GM21360 (cell line): ENCODE measurements around the gene C1orf210.

Experiments used
- ATAC-seq: cut with Tn5 transposase; IDR thresholded peaks from one replicate; pipeline ENCODE4 v1.9.1; 2021; ENCODE audit warnings: mild to moderate bottlenecking, moderate library complexity; ENCODE audit not compliant: unreplicated experiment

C1orf210 gene

DNA sequence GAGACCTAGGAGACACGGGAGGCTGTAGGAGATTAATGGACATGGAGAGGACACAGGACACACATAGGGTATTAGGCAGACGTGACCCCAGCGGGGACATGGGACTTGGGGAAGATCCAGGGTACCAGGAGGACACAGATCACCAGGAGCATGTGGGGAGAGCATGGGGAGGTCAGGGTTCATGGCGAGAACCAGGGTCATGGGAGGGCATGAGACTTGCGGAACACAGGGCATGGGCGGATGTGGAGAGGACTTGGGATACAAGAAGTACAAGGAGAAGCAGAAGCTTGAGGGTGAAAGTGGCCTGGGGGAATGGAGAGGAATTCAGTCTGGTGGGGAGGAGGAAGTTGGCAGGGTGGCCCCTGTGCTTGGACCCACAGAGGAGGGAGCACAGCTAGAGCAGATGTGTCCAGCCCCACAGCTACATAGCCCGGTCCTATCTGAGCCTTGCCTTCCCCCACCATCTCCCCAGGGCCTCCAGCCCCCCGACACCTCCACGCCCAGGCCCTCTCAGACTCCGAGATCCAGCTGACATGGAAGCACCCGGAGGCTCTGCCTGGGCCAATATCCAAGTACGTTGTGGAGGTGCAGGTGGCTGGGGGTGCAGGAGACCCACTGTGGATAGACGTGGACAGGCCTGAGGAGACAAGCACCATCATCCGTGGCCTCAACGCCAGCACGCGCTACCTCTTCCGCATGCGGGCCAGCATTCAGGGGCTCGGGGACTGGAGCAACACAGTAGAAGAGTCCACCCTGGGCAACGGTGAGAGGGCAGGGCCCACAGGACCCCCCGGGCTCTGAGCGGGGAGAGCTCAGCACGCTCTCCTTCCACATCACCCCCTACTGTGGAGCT is 27.5 kb upstream of the C1orf210 start:
- no peak for ATAC-seq

DNA sequence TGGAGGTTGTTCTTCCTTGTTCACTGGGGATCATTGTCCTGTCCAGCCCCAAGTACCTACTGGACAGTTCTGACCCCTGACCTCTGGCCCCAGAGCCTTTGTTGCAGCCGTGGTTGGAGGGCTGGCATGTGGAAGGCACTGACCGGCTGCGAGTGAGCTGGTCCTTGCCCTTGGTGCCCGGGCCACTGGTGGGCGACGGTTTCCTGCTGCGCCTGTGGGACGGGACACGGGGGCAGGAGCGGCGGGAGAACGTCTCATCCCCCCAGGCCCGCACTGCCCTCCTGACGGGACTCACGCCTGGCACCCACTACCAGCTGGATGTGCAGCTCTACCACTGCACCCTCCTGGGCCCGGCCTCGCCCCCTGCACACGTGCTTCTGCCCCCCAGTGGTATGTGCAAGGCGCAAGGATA is 26.8 kb upstream of the C1orf210 start:
- no peak for ATAC-seq

- ATAC-seq = no peak
Observed at GRCh38 chr1:43311521-43311920, 26.1 kb upstream of the C1orf210 start.

DNA sequence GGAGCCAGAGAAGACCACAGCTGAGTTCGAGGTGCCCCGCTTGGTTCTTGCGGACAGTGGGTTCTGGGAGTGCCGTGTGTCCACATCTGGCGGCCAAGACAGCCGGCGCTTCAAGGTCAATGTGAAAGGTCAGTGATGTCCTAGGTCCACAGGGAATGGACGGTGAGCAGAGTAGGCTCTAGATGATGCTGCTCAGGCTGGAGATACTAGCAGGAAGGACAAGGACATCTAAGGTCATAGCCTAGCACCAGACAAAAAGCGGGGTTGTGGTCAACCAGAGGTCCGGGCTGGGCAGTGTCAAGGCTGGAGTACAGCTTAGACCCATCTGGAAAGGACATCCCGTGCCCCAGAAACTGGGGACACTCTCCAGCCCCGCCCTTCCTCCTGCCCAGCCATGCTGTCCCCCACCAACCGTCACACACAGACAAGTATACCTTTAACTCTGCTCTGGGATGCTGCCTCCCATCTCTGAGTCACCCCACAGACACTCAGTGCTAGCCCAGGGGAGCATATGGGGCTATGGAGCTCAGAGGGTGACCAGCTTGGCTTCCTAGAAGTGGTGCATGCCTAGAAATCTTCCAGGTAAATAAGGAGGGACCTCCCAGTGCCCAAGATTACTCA is 24.1 kb upstream of the C1orf210 start:
- ATAC-seq = no peak

DNA sequence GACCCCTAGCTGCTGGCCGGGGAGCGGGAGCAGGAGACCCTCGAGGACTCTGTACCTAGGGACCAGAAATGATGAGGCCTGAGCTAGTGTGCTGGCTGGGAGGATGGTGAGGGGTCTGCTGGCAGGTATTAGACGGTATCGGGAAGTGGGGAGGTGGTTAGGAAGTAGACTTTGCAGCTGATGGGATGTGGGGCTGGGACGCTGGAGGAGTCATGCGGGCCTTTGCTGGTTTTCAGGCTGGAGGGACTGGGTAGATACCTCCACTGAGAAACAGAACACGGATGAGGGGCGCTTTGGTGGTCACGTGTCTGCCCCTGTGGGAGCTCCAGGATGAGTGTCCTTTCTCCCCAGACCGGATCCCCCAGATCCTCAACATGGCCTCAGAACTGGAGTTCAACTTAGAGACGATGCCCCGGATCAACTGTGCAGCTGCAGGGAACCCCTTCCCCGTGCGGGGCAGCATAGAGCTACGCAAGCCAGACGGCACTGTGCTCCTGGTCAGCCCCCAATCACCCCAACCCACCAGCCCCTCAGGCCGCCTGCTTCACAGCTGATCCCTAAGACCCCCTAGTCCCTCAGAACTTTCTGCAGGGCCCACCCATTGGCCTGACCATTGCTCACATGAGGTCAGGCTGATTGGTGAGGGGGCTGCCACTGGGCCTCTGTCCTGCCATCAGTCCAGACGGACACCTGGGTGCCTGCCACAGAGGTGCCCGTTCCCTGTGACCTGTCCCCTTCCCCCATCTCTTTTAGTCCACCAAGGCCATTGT is 23.4 kb upstream of the C1orf210 start:
- ATAC-seq = no peak

DNA sequence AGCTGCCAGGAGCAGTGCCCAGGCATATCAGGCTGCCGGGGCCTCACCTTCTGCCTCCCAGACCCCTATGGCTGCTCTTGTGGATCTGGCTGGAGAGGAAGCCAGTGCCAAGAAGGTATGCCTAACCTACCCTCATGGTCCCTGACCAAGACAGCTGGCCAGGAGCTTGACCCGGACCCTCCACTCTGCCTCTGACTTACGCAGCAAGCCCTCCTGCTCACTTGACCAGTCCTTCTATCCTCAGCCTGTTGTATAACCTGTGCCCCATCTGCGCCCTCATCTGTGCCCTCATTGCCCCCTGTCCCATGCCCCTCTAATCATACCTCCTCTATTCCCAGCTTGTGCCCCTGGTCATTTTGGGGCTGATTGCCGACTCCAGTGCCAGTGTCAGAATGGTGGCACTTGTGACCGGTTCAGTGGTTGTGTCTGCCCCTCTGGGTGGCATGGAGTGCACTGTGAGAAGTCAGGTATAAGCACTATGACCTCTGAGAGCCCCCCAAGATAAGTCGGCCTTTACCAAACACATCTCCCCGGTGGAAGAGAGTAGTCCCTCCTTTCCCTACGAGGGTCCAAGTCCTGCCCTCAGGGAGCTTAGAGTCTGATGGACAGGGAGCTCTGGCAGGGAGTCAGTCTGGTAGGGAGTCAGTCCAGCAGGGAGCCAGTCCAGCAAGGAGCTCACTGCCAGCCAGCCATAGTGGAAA is 22.2 kb upstream of the C1orf210 start:
- ATAC-seq = no peak

DNA sequence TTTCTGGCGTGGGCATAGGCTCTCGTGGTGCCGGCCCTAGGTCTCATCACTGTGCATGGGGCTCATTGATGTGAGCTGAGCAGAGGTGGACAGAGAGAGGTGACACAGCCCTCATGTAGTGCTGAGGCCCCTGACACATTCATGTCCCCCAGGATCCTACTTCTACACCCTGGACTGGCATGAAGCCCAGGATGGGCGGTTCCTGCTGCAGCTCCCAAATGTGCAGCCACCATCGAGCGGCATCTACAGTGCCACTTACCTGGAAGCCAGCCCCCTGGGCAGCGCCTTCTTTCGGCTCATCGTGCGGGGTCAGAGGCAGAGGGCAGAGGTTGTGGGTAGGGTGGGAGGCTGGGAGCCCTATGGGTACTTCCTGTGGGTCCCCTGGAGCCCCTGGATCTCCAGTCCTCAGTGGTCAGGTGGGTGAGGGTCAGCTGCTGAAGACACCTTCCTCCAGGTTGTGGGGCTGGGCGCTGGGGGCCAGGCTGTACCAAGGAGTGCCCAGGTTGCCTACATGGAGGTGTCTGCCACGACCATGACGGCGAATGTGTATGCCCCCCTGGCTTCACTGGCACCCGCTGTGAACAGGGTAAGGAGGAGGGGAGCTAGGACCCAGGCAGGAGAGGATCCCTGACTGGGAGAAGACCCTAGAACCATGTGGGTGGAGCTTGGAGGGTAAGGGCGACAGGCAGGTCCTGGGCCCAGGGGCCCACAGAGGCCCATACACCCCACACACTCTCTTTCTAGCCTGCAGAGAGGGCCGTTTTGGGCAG is 21.5 kb upstream of the C1orf210 start:
- ATAC-seq = no peak

DNA sequence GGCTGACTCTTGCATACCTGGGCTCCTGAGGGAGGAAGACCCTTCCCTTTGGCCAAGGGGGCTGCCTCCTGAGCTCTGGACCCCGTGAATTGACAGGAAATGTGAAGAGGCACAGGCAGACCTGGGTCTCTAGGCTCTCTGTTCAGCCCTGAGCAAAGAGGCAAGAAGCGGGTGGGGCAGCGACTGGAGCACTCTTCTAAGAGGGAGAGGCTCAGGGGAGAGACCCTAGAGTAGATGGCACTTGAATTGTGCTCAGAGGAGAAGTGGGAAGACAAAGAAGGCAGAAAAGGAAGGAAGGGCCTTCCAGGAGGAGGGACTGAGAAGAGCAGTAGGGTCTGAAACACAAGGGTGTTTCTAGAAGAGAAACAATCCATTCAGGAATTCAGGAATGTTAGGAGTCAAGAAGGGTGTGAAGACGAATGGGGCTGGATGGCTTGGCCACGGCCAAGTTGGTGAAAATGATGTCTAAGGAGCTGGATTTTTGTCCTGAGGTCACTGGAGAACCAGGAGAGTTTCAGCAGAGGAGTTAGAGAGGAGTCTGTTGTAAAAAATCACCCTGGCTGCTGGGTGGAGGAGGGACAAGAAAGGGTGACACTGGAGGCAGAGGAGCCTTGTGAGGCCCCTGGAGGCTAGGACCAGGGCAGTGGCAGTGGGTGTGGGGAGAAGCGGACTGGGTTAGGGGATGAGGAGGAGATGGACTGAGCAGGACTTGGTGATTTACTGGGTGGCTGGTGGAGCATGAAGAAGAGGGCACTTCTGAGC is 20.7 kb upstream of the C1orf210 start:
- ATAC-seq = no peak

- ATAC-seq = no peak
Observed at GRCh38 chr1:43305461-43305860, 20.1 kb upstream of the C1orf210 start.

DNA sequence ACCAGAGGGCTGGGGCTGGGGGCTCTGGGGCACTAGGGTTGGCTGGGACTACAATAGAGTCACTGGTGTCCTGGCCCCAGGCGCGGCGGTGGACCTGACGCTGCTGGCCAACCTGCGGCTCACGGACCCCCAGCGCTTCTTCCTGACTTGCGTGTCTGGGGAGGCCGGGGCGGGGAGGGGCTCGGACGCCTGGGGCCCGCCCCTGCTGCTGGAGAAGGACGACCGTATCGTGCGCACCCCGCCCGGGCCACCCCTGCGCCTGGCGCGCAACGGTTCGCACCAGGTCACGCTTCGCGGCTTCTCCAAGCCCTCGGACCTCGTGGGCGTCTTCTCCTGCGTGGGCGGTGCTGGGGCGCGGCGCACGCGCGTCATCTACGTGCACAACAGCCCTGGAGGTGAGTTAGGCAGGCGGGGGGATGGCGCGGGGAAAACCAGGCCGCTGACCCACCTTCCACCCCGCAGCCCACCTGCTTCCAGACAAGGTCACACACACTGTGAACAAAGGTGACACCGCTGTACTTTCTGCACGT is 19.5 kb upstream of the C1orf210 start:
- no peak for ATAC-seq

DNA sequence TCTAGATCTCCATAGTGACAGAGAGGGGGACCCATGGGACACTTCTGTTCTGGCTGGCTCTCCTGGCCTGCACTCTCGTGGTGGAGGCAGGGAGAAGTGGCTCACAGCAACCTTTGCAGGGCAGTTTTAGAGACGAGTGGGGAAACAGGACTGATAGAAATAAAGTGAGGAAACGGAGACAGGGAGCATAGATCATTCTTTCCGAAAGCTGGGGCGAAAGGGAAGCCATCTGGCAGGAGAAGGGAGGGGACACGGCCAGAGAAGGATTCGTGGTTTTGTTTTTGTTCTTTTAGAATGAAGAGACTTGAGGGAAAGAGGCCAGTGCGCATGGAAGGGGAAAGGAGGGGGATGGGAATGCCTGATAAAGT is 18.9 kb upstream of the C1orf210 start:
- no peak for ATAC-seq

- ATAC-seq = no peak
Observed at GRCh38 chr1:43303471-43304313, 18.3 kb upstream of the C1orf210 start.

- no peak for ATAC-seq
Observed at GRCh38 chr1:43302721-43303470, 17.5 kb upstream of the C1orf210 start.

GRCh38 chr1:43302201-43302600 is 16.8 kb upstream of the C1orf210 start:
- no peak for ATAC-seq

DNA sequence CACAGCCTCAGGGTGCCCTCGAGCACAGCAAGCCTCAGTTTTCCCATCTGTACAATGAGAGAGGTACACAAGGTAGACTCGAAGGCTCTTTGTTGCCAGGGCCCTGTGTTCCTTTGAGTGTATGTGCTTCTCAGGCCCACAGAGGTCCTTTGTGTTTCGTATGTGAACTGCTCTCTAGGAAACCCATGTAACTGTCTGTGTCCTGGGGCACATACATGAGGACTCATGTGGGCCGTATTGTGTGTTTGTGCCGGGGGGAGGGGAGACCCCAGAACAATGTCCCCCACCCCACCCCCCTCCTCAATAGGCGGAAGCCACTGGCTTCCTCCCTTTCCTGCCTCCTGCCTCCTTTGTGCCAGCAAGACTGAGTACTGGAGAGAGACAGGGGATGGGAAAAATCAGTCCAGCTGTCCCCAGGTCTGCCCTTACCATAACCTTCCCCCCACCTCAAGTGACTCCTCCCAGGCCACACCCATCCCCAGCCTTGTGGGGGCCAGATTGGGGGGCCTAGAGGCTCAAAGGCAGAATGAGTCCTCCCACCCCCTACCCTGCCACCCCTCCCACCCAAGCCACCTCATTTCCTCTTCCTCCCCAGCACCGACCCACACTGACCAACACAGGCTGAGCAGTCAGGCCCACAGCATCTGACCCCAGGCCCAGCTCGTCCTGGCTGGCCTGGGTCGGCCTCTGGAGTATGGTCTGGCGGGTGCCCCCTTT is 15.2 kb upstream of the C1orf210 start, which contains the start of gene TIE1:
TSS of gene TIE1 (plus strand) at position 605 of the 717 bp plus-strand sequence. CDS start at position 695, 90 bp downstream.
- ATAC-seq = no peak

DNA sequence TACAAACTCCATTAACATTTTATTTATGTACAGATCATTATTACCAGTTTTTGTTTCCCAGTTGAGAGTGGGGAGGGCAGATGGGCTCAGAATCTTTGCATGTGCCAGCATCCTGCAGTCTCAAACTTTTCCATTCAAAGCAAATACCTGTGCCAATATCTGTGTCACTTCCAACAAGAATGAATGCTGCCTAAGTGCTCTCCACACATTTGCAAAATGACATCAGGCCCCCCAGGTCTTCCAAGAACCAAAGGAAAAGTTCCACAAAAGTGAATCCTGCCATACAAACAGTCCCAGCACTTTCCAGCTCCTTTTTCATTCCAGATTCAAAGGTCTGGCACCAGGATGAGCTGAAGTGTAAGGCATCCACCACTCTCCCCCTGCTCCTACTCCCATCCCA is 13.7 kb upstream of the C1orf210 start:
- ATAC-seq = no peak

DNA sequence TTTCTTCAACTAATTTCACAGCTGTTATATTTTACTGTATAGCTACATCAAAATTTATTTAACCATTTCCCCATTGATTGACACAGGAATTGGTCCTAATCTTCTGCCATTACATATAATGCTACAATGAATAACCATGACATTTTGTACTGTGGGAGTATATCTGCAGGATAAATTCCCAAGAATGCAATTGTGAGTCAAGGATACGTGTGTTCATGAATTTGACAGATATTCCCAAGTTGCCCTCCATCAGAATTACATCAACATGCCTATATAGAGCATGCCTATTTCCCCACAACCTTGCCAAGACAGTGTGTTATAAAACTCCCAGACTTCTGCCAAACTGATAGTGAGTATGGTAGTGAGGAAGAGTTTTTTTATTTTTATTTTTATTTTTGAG is 12.7 kb upstream of the C1orf210 start:
- ATAC-seq = no peak
